HCT116 (cell line): ENCODE data around the gene IGFLR1. TPM values are rescaled to one million over a fixed set of nuclear protein-coding genes. Genes with fewer than 3 reads are reported as not detected.

Experiments
- ATAC-seq: fragments of 200-7000 bp; cut with Tn5 transposase; 2 replicates; pipeline ENCODE4 v1.9.1; 2020; ENCODE audit warnings: mild to moderate bottlenecking, moderate library complexity
- BruUV-seq: library from RNA; stranded (reverse); fragments of 400-500 nt; replicated peaks from 2 replicates; lab custom pipeline; 2021; lab: Mats Ljungman, UMichigan
- CTCF ChIA-PET: fragments of 300-600 bp; sonication (Branson Sonifier 250); formaldehyde crosslinking; loops from one replicate; lab custom pipeline; 2021; ENCODE audit warnings: antibody characterized with exemption; lab: Charles Lee
- POLR2A ChIA-PET: fragments of 300-600, 350-600 bp; sonication (Branson Sonifier 250); formaldehyde crosslinking; loops from one replicate; lab custom pipeline; 2021; ENCODE audit warnings: antibody characterized with exemption; lab: Charles Lee
- RAD21 ChIA-PET, 2 experiments: fragments of 300-600 bp; sonication (Branson Sonifier 250); formaldehyde crosslinking; loops; one replicate each; lab custom pipeline; 2023; ENCODE audit warnings: low total read pairs in 2 of 2; ENCODE audit not compliant: uncharacterized antibody in 2 of 2, unreplicated experiment in 2 of 2, low non-redundant PET in 1 of 2; lab: Charles Lee
- DNase-seq: peaks from one replicate; pipeline ENCODE4 v3.0.0-alpha.2; 2010; ENCODE audit warnings: low read depth, low spot score
- H2AFZ ChIP-seq: fragments of 200-600 bp; shearing (Covaris generic), sonication (generic); 2 replicates; pipeline ENCODE4 v1.6.1; 2017; ENCODE audit warnings: low read depth, mixed run types, mixed read lengths, antibody characterized with exemption, low read length; ENCODE audit not compliant: poor library complexity, severe bottlenecking
- H3K27ac ChIP-seq: 2 replicates; pipeline ENCODE4 v1.5.1; 2012; ENCODE audit warnings: low read depth, low read length
- H3K27me3 ChIP-seq: fragments of 200-600 bp; sonication (generic); 2 replicates; pipeline ENCODE4 v1.6.1; 2016; ENCODE audit warnings: mixed run types, low read length, mixed read lengths; ENCODE audit not compliant: insufficient read depth
- H3K36me3 ChIP-seq, 2 experiments: fragments of 200-500 bp in 1 of 2; fragments of 200-600 bp in 1 of 2; sonication (Bioruptor generic) in 1 of 2; sonication (generic) in 1 of 2; 2 replicates each; pipeline versions ENCODE4 v1.5.1 to v1.6.1; 2014 to 2016; ENCODE audit warnings: low read length in 2 of 2, inconsistent platforms in 1 of 2, mixed read lengths in 1 of 2, mixed run types in 1 of 2; ENCODE audit not compliant: insufficient read depth in 2 of 2, control insufficient read depth in 1 of 2
- H3K4me1 ChIP-seq, 2 experiments: fragments of 200-600 bp in 1 of 2; sonication (generic) in 1 of 2; 2 replicates each; pipeline versions ENCODE4 v1.5.1 to v1.6.1; 2012 to 2017; ENCODE audit warnings: low read length in 2 of 2, inconsistent platforms in 1 of 2, mild to moderate bottlenecking in 1 of 2, mixed read lengths in 1 of 2, mixed run types in 1 of 2, moderate library complexity in 1 of 2; ENCODE audit not compliant: insufficient read depth in 2 of 2, control insufficient read depth in 1 of 2
- H3K4me2 ChIP-seq: fragments of 200-600 bp; sonication (generic); 2 replicates; pipeline ENCODE4 v1.6.1; 2017; ENCODE audit warnings: mixed run types, low read length, mixed read lengths
- H3K4me3 ChIP-seq, 2 experiments: fragments of 200-600 bp in 1 of 2; sonication (generic) in 1 of 2; replicated peaks in 1 of 2; 2 replicates each; pipeline ENCODE4 v1.5.1; 2011 to 2016; ENCODE audit warnings: low read length in 2 of 2, control low read depth in 1 of 2, low read depth in 1 of 2, mild to moderate bottlenecking in 1 of 2, mixed read lengths in 1 of 2, mixed run types in 1 of 2
- H3K79me2 ChIP-seq: fragments of 200-600 bp; sonication (generic); 2 replicates; pipeline ENCODE4 v1.6.1; 2017; ENCODE audit warnings: mild to moderate bottlenecking, mixed run types, low read length, moderate library complexity, mixed read lengths; ENCODE audit not compliant: insufficient read depth
- H3K9ac ChIP-seq: fragments of 200-600 bp; sonication (generic); 2 replicates; pipeline ENCODE4 v1.6.1; 2016; ENCODE audit warnings: low read length, mixed read lengths
- H3K9me2 ChIP-seq: fragments of 200-600 bp; sonication (generic), shearing (Covaris generic); 2 replicates; pipeline ENCODE4 v1.6.1; 2017; ENCODE audit warnings: mixed run types, mild to moderate bottlenecking, moderate library complexity; ENCODE audit not compliant: insufficient read depth
- H3K9me3 ChIP-seq, 2 experiments: fragments of 200-500 bp in 1 of 2; fragments of 200-600 bp in 1 of 2; sonication (Bioruptor generic) in 1 of 2; sonication (generic) in 1 of 2; 2 replicates each; pipeline ENCODE4 v1.6.1; 2014 to 2017; ENCODE audit warnings: low read length in 2 of 2, mixed read lengths in 2 of 2, inconsistent platforms in 1 of 2, low read depth in 1 of 2, mild to moderate bottlenecking in 1 of 2, mixed run types in 1 of 2, moderate library complexity in 1 of 2; ENCODE audit not compliant: control insufficient read depth in 1 of 2, insufficient read depth in 1 of 2
- H4K20me1 ChIP-seq: fragments of 200-600 bp; sonication (generic), shearing (Covaris generic); 2 replicates; pipeline ENCODE4 v1.6.1; 2017; ENCODE audit warnings: mixed run types, mild to moderate bottlenecking, moderate library complexity; ENCODE audit not compliant: insufficient read depth
- CBX3 ChIP-seq: IDR thresholded peaks from 2 replicates; pipeline ENCODE4 v1.6.1; 2012; ENCODE audit warnings: low read depth
- CEBPB ChIP-seq: IDR thresholded peaks from 2 replicates; pipeline ENCODE4 v1.6.1; 2012; ENCODE audit warnings: low read depth
- EGR1 ChIP-seq: IDR thresholded peaks from 2 replicates; pipeline ENCODE4 v1.6.1; 2012; ENCODE audit warnings: low read depth
- ELF1 ChIP-seq: IDR thresholded peaks from 2 replicates; pipeline ENCODE4 v1.6.1; 2012; ENCODE audit warnings: low read depth, borderline replicate concordance
- EZH2 ChIP-seq: fragments of 200-600 bp; sonication (generic); IDR thresholded peaks from 2 replicates; pipeline ENCODE4 v1.6.1; 2017; ENCODE audit warnings: antibody characterized with exemption, mixed run types
- EZH2phosphoT487 ChIP-seq: fragments of 200-600 bp; IDR thresholded peaks from 2 replicates; pipeline ENCODE4 v1.6.1; 2018; ENCODE audit warnings: antibody characterized with exemption, borderline replicate concordance
- JUND ChIP-seq: IDR thresholded peaks from 2 replicates; pipeline ENCODE4 v1.6.1; 2012
- POLR2A ChIP-seq: IDR thresholded peaks from 2 replicates; pipeline ENCODE4 v1.7.0; 2011; ENCODE audit warnings: borderline replicate concordance; ENCODE audit not compliant: insufficient read depth, insufficient read length; ENCODE audit errors: extremely low read depth
- POLR2AphosphoS5 ChIP-seq: IDR thresholded peaks from 2 replicates; pipeline ENCODE4 v1.6.1; 2011; ENCODE audit warnings: mild to moderate bottlenecking, low read depth, low read length, moderate library complexity
- RAD21 ChIP-seq: IDR thresholded peaks from 2 replicates; pipeline ENCODE4 v1.6.1; 2012; ENCODE audit warnings: low read depth, mild to moderate bottlenecking
- REST ChIP-seq: IDR thresholded peaks from 2 replicates; pipeline ENCODE4 v1.6.1; 2012; ENCODE audit warnings: low read depth
- SIN3A ChIP-seq: IDR thresholded peaks from 2 replicates; pipeline ENCODE4 v1.6.1; 2012; ENCODE audit warnings: low read depth
- SP1 ChIP-seq: IDR thresholded peaks from 2 replicates; pipeline ENCODE4 v1.6.1; 2012; ENCODE audit warnings: low read depth
- SRF ChIP-seq: IDR thresholded peaks from 2 replicates; pipeline ENCODE4 v1.6.1; 2012; ENCODE audit warnings: low read depth
- TCF7L2 ChIP-seq: IDR thresholded peaks from 2 replicates; pipeline ENCODE4 v1.7.0; 2011; ENCODE audit warnings: borderline replicate concordance, inconsistent platforms; ENCODE audit not compliant: insufficient read depth, insufficient read length; ENCODE audit errors: extremely low read depth
- ZBTB33 ChIP-seq: IDR thresholded peaks from 2 replicates; pipeline ENCODE4 v1.6.1; 2011; ENCODE audit warnings: mild to moderate bottlenecking, low read length, moderate library complexity; ENCODE audit not compliant: insufficient replicate concordance; ENCODE audit errors: extremely low read depth
- ZNF274 ChIP-seq: fragments of 200-500 bp; sonication (Bioruptor generic); IDR thresholded peaks from 2 replicates; pipeline ENCODE4 v1.6.1; 2014; ENCODE audit warnings: mild to moderate bottlenecking, low read depth, low read length, inconsistent platforms
- intact Hi-C: fragments of 100-400 bp; cut with micrococcal nuclease; formaldehyde crosslinking; loops from 2 replicates; pipeline ENCODE4 v1.10.0; 2022
- total RNA-seq: library from RNA; stranded (reverse); gene quantifications from one replicate; pipeline ENCODE4 v1.2.1, GENCODE V29; 2021; ENCODE audit not compliant: unreplicated experiment

Gene IGFLR1
- total RNA-seq, 1 experiment from 2014 or later = 8.3 TPM

DNA sequence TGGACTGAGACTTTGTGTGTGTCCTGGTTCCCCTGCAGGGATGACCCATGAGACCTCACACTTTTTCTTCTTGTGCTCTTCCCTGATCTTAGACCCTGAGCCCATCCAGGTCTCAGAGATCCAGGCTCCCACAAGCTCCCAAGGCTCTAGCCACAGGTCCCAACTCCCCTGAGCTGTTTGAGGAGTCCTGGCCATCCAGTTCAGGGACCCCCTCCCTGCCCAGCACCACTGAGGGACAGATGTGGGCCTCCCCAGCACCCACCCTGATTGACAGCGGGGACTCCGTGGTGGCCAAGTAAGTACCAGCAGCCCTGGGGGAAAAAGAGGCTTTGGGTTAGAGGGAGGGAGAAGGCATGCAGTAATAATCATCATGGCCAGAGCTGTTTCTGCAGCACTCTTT lies 17.4 kb upstream of the IGFLR1 start:
- Histone ChIP-seq H3K4me1 (peaks cover 14 to 25% of the 10 kb centered on the region in 2 experiments), H3K27me3 (no peaks in the 10 kb centered on the region), H3K9me3 (no peaks in the 10 kb centered on the region), H2AFZ (no peak overlapping the region), H3K4me2 (peak overlapping the region; percentile 83; the same call in 1 of the 2 replicates), H3K27ac (no peak overlapping the region), H4K20me1 (no peaks in the 10 kb centered on the region), H3K9ac (no peak overlapping the region), H3K9me2 (no peaks in the 10 kb centered on the region), H3K36me3 (peaks cover 4 to 12% of the 10 kb centered on the region in 2 experiments; a peak in 2 of 4 replicates), H3K4me3 (no peak overlapping the region), H3K79me2 (peaks cover 17% of the 10 kb centered on the region)
- ATAC-seq (no peak), DNase-seq (no peak)
- no peak for TF ChIP-seq ZNF274
- no peak for TF ChIP-seq CEBPB
- TF ChIP-seq RAD21 = no peak
- no peak for TF ChIP-seq JUND
- TF ChIP-seq ZBTB33 = no peak
- no peak for TF ChIP-seq CBX3
- no peak for TF ChIP-seq SIN3A
- TF ChIP-seq EZH2phosphoT487 = no peak
- TF ChIP-seq EZH2 = no peak
- no peak for TF ChIP-seq SP1
- no peak for TF ChIP-seq POLR2AphosphoS5
- TF ChIP-seq POLR2A = no peak
- TF ChIP-seq SRF = no peak
- TF ChIP-seq TCF7L2 = no peak
- no peak for TF ChIP-seq REST
- TF ChIP-seq ELF1 = no peak
- no peak for TF ChIP-seq EGR1
- no TSS peak for BruUV-seq
- RAD21 ChIA-PET = no interaction called here
- CTCF ChIA-PET = no interaction called here
- POLR2A ChIA-PET = interaction anchor here (1.2 kb wide), 1 partner anchor 11 kb away, joined by 5 read pairs; the partner anchor contains the start of gene LIN37
- intact Hi-C loops = no loop called here
